IPS-18a (cell line): ENCODE measurements around the gene GPR107.

Experiments used
- H3K27ac ChIP-seq: one replicate; pipeline ENCODE4 v1.5.1; 2013; ENCODE audit warnings: low read length
- H3K27me3 ChIP-seq: one replicate; pipeline ENCODE4 v1.6.1; 2013; ENCODE audit warnings: mild to moderate bottlenecking, low read length; ENCODE audit not compliant: control insufficient read depth, insufficient read depth
- H3K36me3 ChIP-seq: one replicate; pipeline ENCODE4 v1.6.1; 2013; ENCODE audit warnings: low read depth, low read length; ENCODE audit not compliant: control insufficient read depth
- H3K4me1 ChIP-seq: one replicate; pipeline ENCODE4 v1.6.1; 2013; ENCODE audit warnings: low read depth, low read length; ENCODE audit not compliant: control insufficient read depth
- H3K4me3 ChIP-seq: one replicate; pipeline ENCODE4 v1.5.1; 2013; ENCODE audit warnings: low read length
- H3K9ac ChIP-seq: one replicate; pipeline ENCODE4 v1.6.1; 2013; ENCODE audit warnings: mild to moderate bottlenecking, low read length, moderate library complexity
- H3K9me3 ChIP-seq: one replicate; pipeline ENCODE4 v1.6.1; 2013; ENCODE audit warnings: low read depth, low read length; ENCODE audit not compliant: control insufficient read depth

GPR107 gene

GRCh38 chr9:130185490-130186031 lies 131.9 kb downstream of the GPR107 start:
- H3K4me3 ChIP-seq = peak overlapping the region; percentile 22
- H3K4me1 ChIP-seq = peaks cover 41% of the 10 kb centered on the region
- H3K9ac ChIP-seq = peak overlapping the region; percentile 12
- no peaks in the 10 kb centered on the region for H3K36me3 ChIP-seq
- H3K27me3 ChIP-seq = no peaks in the 10 kb centered on the region
- no peak overlapping the region for H3K27ac ChIP-seq
- H3K9me3 ChIP-seq = no peaks in the 10 kb centered on the region

DNA sequence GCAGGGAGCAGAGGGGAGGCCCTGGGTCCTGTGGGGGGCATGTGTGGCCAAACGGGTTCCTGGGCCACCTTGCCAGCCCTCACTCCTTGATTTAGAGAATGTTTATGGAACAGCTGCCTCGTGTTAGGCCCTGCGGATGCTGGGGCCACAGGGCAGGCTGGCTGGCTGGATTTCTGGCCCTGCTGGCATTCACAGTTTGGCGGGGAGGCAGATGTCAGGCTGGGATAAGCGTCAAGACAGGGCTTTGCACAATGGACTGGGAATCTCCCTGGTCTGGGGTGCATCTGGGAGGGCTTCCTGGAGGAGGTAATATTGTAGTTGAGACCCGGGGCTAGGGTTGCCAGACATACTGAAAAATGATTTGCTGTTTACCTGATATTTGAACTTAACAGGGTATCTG lies 132.3 kb downstream of the GPR107 start:
- no peak overlapping the region for H3K27ac ChIP-seq

DNA sequence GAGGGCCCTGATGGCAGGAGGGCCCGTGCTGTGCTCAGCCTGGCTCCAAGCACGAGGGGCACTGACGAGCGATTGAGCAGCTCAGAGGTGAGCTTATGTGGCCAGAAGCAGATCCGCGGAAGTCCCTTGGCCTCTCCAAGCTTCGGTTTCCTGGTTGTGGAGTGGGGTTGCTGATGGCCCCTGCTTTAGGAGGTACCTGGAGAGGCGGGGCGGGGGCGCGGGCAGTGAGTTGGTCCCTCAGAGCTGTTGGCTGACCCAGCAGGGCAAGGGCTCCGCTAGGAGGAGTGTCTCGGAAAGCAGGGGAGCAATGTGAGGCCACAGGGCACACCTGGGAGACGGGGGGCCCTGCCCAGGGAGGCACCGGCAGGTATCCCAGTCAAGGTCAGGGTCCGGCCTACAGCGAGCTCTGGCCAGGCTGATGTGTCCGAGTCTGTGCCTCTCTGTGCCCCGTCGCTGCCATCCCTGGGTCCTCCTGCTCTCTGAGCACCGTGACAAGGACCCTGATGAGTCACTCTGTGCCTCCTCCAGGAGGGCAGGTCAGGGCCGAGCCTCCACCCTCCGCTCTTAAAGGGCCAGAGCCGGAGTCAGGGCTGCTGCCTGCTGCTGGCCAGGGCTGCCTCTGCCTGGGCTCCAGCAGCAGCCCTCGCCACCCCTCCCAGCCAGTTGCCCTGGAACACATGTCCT lies 133.3 kb downstream of the GPR107 start:
- Histone ChIP-seq H3K9ac (no peak overlapping the region), H3K36me3 (no peaks in the 10 kb centered on the region), H3K27me3 (no peaks in the 10 kb centered on the region), H3K9me3 (no peaks in the 10 kb centered on the region), H3K4me3 (no peak overlapping the region), H3K4me1 (peaks cover 41% of the 10 kb centered on the region), H3K27ac (no peak overlapping the region)

More for the DNA sequence above, 132.3 kb downstream of the GPR107 start:
- H3K4me3 ChIP-seq = peak overlapping the region; percentile 11
- no peaks in the 10 kb centered on the region for H3K27me3 ChIP-seq
- no peaks in the 10 kb centered on the region for H3K9me3 ChIP-seq
- H3K36me3 ChIP-seq = no peaks in the 10 kb centered on the region
- H3K9ac ChIP-seq = no peak overlapping the region
- H3K4me1 ChIP-seq = peaks cover 41% of the 10 kb centered on the region

GRCh38 chr9:130187523-130187846 lies 133.8 kb downstream of the GPR107 start:
- no peak overlapping the region for H3K4me3 ChIP-seq
- peaks cover 41% of the 10 kb centered on the region for H3K4me1 ChIP-seq

GRCh38 chr9:130188860-130189481 lies 135.3 kb downstream of the GPR107 start:
- Histone ChIP-seq H3K36me3 (no peaks in the 10 kb centered on the region), H3K4me1 (peaks cover 42% of the 10 kb centered on the region), H3K27me3 (no peaks in the 10 kb centered on the region), H3K4me3 (no peak overlapping the region), H3K27ac (no peak overlapping the region), H3K9me3 (no peaks in the 10 kb centered on the region), H3K9ac (no peak overlapping the region)

More at GRCh38 chr9:130187523-130187846, 133.8 kb downstream of the GPR107 start:
- no peaks in the 10 kb centered on the region for H3K9me3 ChIP-seq
- no peaks in the 10 kb centered on the region for H3K36me3 ChIP-seq
- H3K27me3 ChIP-seq = no peaks in the 10 kb centered on the region
- H3K9ac ChIP-seq = no peak overlapping the region
- H3K27ac ChIP-seq = no peak overlapping the region
